OCI-LY7 (cell line): ENCODE data around the gene SSPN.

Experiments used
- CTCF ChIP-seq: fragments of 200-600 bp; sonication (generic); conservative IDR thresholded peaks from 2 replicates; pipeline ENCODE4 v1.5.1; 2014; ENCODE audit warnings: mild to moderate bottlenecking, antibody characterized with exemption, low read length, moderate library complexity, mixed read lengths
- EZH2phosphoT487 ChIP-seq: fragments of 200-600 bp; sonication (generic); IDR thresholded peaks from 2 replicates; pipeline ENCODE4 v1.6.1; 2018; ENCODE audit warnings: low read depth, borderline replicate concordance, mild to moderate bottlenecking, mixed run types, antibody characterized with exemption, low read length, moderate library complexity, mixed read lengths

GRCh38 chr12:26212988-26213387 is 17.6 kb downstream of the SSPN start:
- TF ChIP-seq CTCF (no peak), EZH2phosphoT487 (no peak)
